ENCODE results near the gene SLC25A12.

Gene SLC25A12

DNA sequence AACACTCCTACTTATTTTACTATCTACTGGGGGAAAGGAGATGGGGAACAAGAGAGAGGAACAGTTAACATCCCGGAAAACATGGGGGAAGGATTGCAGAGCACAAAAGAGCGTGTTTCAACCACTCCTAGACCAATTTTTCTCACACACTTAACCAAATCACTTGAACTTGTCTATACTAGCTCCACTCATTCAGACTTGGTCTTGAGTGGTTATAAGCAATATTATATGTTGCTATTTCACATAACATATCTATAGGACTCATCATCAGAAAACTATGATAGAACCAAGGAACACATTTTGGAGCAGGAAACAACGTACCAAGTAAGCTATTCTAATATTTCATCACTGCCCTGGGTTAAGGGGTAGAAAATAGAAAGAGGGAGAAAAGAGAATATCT lies 31.5 kb downstream of the SLC25A12 start:
- TF ChIP-seq GATA3 (IDR thresholded peaks at IDR 0.05; ENCODE audit: low read depth, low read length) (no peak), GATA2 (IDR thresholded peaks at IDR 0.05; ENCODE audit: low read depth, low read length) (no peak)

- TF ChIP-seq GATA3 (IDR thresholded peaks at IDR 0.05; ENCODE audit: low read depth, low read length) (no peak), GATA2 (IDR thresholded peaks at IDR 0.05; ENCODE audit: low read depth, low read length) (no peak)
Measured at GRCh38 chr2:171858397-171858958, 35.6 kb downstream of the SLC25A12 start.

GRCh38 chr2:171855401-171855800 lies 38.6 kb downstream of the SLC25A12 start:
- no peak for TF ChIP-seq GATA3 (IDR thresholded peaks at IDR 0.05; ENCODE audit: low read depth, low read length)
- TF ChIP-seq GATA2 (IDR thresholded peaks at IDR 0.05; ENCODE audit: low read depth, low read length) = no peak

GRCh38 chr2:171852366-171852888 lies 41.6 kb downstream of the SLC25A12 start:
- TF ChIP-seq GATA3 (IDR thresholded peaks at IDR 0.05; ENCODE audit: low read depth, low read length) (no peak), GATA2 (IDR thresholded peaks at IDR 0.05; ENCODE audit: low read depth, low read length) (no peak)

GRCh38 chr2:171847627-171848026 lies 46.4 kb downstream of the SLC25A12 start:
- no peak for TF ChIP-seq GATA3 (IDR thresholded peaks at IDR 0.05; ENCODE audit: low read depth, low read length)
- no peak for TF ChIP-seq GATA2 (IDR thresholded peaks at IDR 0.05; ENCODE audit: low read depth, low read length)

GRCh38 chr2:171846894-171847293 lies 47.1 kb downstream of the SLC25A12 start:
- TF ChIP-seq GATA3 (IDR thresholded peaks at IDR 0.05; ENCODE audit: low read depth, low read length) = no peak
- TF ChIP-seq GATA2 (IDR thresholded peaks at IDR 0.05; ENCODE audit: low read depth, low read length) = no peak

GRCh38 chr2:171841996-171842395 lies 52.0 kb downstream of the SLC25A12 start:
- TF ChIP-seq GATA3 (IDR thresholded peaks at IDR 0.05; ENCODE audit: low read depth, low read length) = no peak
- no peak for TF ChIP-seq GATA2 (IDR thresholded peaks at IDR 0.05; ENCODE audit: low read depth, low read length)

GRCh38 chr2:171837736-171838135 lies 56.3 kb downstream of the SLC25A12 start:
- TF ChIP-seq GATA2 (IDR thresholded peaks at IDR 0.05; ENCODE audit: low read depth, low read length) (no peak), GATA3 (IDR thresholded peaks at IDR 0.05; ENCODE audit: low read depth, low read length) (no peak)

- TF ChIP-seq GATA2 (IDR thresholded peaks at IDR 0.05; ENCODE audit: low read depth, low read length) (no peak), GATA3 (IDR thresholded peaks at IDR 0.05; ENCODE audit: low read depth, low read length) (no peak)
Measured at GRCh38 chr2:171836146-171836910, 57.7 kb downstream of the SLC25A12 start.

DNA sequence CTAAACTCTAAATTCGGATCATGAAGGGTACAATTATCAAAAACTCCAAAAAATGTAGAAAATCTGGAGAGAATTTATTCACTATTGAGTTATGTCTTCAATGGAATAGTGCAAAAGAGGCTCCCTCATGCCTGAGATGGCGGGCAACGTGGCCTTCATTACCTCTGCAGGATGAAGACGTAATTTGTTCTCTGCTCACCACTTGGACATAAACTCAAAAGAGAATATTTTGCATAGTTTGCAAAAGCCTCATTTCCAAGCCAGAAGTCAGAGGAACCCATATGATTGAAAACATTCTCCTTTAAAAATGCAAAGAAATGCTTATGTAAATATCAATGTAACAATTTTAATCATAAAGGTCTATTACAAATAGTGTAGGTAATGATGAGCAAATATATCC lies 58.7 kb downstream of the SLC25A12 start:
- TF ChIP-seq GATA3 (IDR thresholded peaks at IDR 0.05; ENCODE audit: low read depth, low read length) (no peak), GATA2 (IDR thresholded peaks at IDR 0.05; ENCODE audit: low read depth, low read length) (no peak)

DNA sequence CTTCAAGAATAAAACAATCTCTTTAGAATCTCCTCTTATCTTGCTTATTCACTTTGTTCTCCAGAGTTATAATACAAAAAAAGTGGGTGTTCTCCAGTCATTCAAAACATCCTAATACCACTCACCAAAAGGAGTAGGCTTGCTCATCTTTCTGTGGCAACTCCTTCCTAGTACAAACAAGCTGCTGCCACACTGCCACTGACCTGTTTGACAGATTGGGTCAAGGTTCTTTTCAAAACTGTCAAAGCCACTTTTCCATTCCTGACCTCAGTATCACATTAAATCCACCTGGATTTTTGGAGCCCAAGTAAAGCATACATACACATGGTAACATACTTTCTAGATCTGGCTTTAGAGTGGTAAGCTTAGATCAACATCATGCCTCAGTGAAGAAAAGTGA lies 59.8 kb downstream of the SLC25A12 start:
- TF ChIP-seq GATA3 (IDR thresholded peaks at IDR 0.05; ENCODE audit: low read depth, low read length) = no peak
- TF ChIP-seq GATA2 (IDR thresholded peaks at IDR 0.05; ENCODE audit: low read depth, low read length) = no peak

- TF ChIP-seq GATA2 (IDR thresholded peaks at IDR 0.05; ENCODE audit: low read depth, low read length) = no peak
- TF ChIP-seq GATA3 (IDR thresholded peaks at IDR 0.05; ENCODE audit: low read depth, low read length) = no peak
Measured at GRCh38 chr2:171832489-171832888, 61.6 kb downstream of the SLC25A12 start.

DNA sequence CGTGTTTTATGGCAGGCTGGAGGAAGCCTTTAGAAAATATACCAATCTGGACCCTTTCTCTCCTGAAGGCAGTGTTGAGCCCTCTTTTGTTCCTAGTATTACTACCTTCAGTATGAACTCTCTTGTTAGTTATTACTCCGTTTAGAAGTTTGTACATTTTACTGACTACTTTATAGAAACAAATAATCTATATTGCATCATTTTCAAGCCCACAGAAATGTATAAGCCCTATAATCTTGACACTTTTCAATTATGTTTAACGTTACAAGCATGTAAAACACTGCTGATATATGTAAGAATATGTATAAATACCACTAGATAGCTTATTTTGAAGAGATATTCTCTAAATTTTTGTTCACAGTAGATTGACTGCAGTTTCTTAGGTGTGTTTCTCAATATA lies 64.0 kb downstream of the SLC25A12 start:
- TF ChIP-seq GATA2 (IDR thresholded peaks at IDR 0.05; ENCODE audit: low read depth, low read length) (no peak), GATA3 (IDR thresholded peaks at IDR 0.05; ENCODE audit: low read depth, low read length) (no peak)

DNA sequence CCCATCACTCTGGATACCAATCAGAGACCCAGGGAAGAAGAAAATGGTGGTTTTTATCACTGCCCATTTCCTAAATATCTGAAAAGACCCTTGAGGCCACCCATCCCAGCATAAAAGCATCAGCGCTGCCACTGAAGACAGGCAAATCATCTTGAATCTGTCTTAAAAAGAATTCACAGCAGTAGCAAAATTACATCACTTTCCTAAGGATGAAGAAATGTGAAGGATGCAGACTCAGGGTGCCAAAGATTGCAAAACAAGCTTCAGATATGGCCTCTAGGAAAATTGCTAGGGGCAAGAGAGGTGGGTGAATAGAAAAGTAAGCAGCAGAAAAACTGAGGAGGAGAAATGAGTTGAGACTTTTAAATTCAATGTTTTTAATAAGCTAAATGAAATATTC lies 70.0 kb downstream of the SLC25A12 start:
- TF ChIP-seq GATA3 (IDR thresholded peaks at IDR 0.05; ENCODE audit: low read depth, low read length) (no peak), GATA2 (IDR thresholded peaks at IDR 0.05; ENCODE audit: low read depth, low read length) (no peak)
